Thyroid gland (tissue), 4 donors: ENCODE data around the gene HBA2. TPM values are rescaled to one million over a fixed set of nuclear protein-coding genes. Genes with fewer than 3 reads are reported as not detected.

ENCODE experiments used
- DNase-seq, 2 donors: peaks; one replicate each; pipeline ENCODE4 v3.0.0-alpha.2; 2019
- H3K27ac ChIP-seq, 3 donors: fragments of 200-600 bp; sonication (generic); 1 replicate in 2 of 3; 2 replicates in 1 of 3; pipeline ENCODE4 v1.5.1; 2016 to 2019; ENCODE audit warnings: mild to moderate bottlenecking in 1 of 3, moderate library complexity in 1 of 3
- H3K27me3 ChIP-seq: fragments of 200-600 bp; sonication (generic); one replicate; pipeline ENCODE4 v1.5.1; 2019
- H3K36me3 ChIP-seq, 2 donors: fragments of 200-600 bp; sonication (generic); one replicate each; pipeline ENCODE4 v1.5.1; 2016 to 2019
- H3K4me1 ChIP-seq, 2 donors: fragments of 200-600 bp; sonication (generic); one replicate each; pipeline ENCODE4 v1.5.1; 2017 to 2019
- H3K4me3 ChIP-seq, 3 donors: fragments of 200-600 bp; sonication (generic); replicated peaks in 1 of 3; 1 replicate in 2 of 3; 2 replicates in 1 of 3; pipeline ENCODE4 v1.5.1; 2016; ENCODE audit warnings: mild to moderate bottlenecking in 1 of 3
- H3K9me3 ChIP-seq: fragments of 200-600 bp; sonication (generic); one replicate; pipeline ENCODE4 v1.5.1; 2017
- POLR2A ChIP-seq, 2 donors: fragments of 450-650 bp; IDR thresholded peaks; one replicate each; pipeline ENCODE4 v1.6.1; 2017; ENCODE audit warnings: antibody characterized with exemption in 2 of 2, mild to moderate bottlenecking in 2 of 2, moderate library complexity in 1 of 2
- WGBS, 2 donors: methylation state at CpG; one replicate each; pipeline ENCODE4 v1.1.5; 2017; 5-methylcytosine and 5-hydroxymethylcytosine counted together
- intact Hi-C: fragments of 100-400 bp; cut with DNase I; formaldehyde crosslinking; loops from one replicate; pipeline ENCODE4 v1.15.1; 2023
- total RNA-seq, 4 donors: library from RNA; depleted of rRNA; stranded (reverse); fragments of >200 nt; gene quantifications; one replicate each; pipeline ENCODE4 v1.2.3, GENCODE V29; 2016
- TF ChIP-seq, protein P1 (sequence below), 6 experiments: fragments of 200-600 bp in 3 of 6; fragments of 450-650 bp in 3 of 6; sonication (generic) in 3 of 6; IDR thresholded peaks; one replicate each; pipeline ENCODE4 v1.5.1; 2016 to 2019; ENCODE audit warnings: antibody characterized with exemption in 6 of 6, mild to moderate bottlenecking in 2 of 6, inconsistent platforms in 1 of 6, moderate library complexity in 1 of 6

HBA2 gene
- total RNA-seq, 4 donors from 2014 or later: 21.2 to 136 (median 51.3) TPM

DNA sequence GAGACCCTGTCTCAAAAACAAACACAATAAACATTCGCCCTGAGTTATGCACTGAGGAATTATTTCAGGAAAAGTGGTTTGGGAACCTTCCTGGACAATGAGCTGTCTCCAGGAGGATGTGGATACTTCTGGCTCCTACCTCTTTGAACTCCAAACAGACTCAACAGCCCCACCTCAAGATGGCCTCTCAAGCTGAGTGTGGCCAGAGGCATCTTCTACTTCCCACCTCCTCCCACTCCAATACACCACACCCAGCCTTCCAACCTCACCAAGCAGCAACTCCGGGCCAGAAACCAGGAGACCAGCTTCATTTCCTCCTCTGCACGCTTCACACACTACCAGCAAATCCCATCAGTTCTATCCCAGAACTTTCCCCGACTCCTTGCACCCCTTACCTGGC lies 19.2 kb downstream of the HBA2 start:
- TF ChIP-seq POLR2A (IDR thresholded peaks at IDR 0.05): no peak
- TF ChIP-seq, protein P1, sequence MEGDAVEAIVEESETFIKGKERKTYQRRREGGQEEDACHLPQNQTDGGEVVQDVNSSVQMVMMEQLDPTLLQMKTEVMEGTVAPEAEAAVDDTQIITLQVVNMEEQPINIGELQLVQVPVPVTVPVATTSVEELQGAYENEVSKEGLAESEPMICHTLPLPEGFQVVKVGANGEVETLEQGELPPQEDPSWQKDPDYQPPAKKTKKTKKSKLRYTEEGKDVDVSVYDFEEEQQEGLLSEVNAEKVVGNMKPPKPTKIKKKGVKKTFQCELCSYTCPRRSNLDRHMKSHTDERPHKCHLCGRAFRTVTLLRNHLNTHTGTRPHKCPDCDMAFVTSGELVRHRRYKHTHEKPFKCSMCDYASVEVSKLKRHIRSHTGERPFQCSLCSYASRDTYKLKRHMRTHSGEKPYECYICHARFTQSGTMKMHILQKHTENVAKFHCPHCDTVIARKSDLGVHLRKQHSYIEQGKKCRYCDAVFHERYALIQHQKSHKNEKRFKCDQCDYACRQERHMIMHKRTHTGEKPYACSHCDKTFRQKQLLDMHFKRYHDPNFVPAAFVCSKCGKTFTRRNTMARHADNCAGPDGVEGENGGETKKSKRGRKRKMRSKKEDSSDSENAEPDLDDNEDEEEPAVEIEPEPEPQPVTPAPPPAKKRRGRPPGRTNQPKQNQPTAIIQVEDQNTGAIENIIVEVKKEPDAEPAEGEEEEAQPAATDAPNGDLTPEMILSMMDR (IDR thresholded peaks at IDR 0.05): no peak
- DNase-seq: no peak
- H3K27ac ChIP-seq: no peak overlapping the region
- no peaks in the 10 kb centered on the region for H3K4me1 ChIP-seq
- no peak overlapping the region for H3K4me3 ChIP-seq
- intact Hi-C loops: no loop called here
- H3K36me3 ChIP-seq: peaks cover 72 to 88% of the 10 kb centered on the region in 2 donors
- WGBS, 2 donors: 90 to 95% methylated on average over 4 of the region's 4 CpGs
- no peaks in the 10 kb centered on the region for H3K27me3 ChIP-seq
- no peaks in the 10 kb centered on the region for H3K9me3 ChIP-seq

DNA sequence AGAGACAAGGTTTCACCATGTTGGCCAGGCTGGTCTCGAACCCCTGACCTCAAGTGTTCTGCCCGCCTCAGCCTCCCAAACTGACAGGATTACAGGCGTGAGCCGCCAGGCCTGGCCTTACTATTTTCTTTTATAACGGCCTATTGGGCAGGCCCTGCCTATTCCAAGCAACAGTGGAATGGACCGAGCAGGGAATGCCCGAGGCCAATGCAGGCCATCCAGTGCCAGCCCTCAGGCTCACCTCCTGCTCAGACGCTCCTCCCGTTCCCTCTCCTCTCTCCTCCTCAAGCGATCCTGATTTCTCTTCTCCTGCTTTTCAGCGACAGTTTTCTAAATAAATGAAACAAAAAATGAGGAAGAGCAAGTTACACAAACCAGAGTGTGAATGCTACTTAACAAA lies 20.0 kb downstream of the HBA2 start:
- intact Hi-C loops: no loop called here
- H3K4me3 ChIP-seq: no peak overlapping the region
- H3K9me3 ChIP-seq: no peaks in the 10 kb centered on the region
- no peak for DNase-seq
- H3K27ac ChIP-seq: no peak overlapping the region
- H3K27me3 ChIP-seq: no peaks in the 10 kb centered on the region
- H3K4me1 ChIP-seq: no peaks in the 10 kb centered on the region
- WGBS, 2 donors: 95% methylated on average over 11 of the region's 11 CpGs
- peaks cover 70 to 91% of the 10 kb centered on the region in 2 donors for H3K36me3 ChIP-seq
- TF ChIP-seq, protein P1 (IDR thresholded peaks at IDR 0.05): no peak
- TF ChIP-seq POLR2A (IDR thresholded peaks at IDR 0.05): no peak

DNA sequence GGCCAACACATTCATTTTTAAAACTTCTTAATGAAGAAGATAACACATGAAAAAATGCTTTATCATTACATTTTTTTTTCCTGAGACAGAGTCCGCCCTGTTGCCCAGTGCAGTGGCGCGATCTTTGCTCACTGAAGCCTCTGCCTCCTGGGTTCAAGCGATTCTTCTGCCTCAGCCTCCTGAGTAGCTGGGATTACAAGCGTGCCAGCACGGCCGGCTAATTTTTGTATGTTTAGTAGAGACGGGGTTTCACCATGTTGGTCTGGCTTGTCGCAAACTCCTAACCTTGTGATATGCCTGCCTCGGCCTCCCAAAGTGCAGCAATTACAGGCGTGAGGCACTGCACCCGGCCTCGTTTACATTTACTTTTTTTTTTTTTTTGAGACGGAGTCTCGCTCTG lies 20.8 kb downstream of the HBA2 start:
- Histone ChIP-seq H3K36me3 (peaks cover 74 to 94% of the 10 kb centered on the region in 2 donors), H3K4me1 (no peaks in the 10 kb centered on the region), H3K27ac (no peak overlapping the region), H3K4me3 (no peak overlapping the region), H3K27me3 (no peaks in the 10 kb centered on the region), H3K9me3 (no peaks in the 10 kb centered on the region)
- TF ChIP-seq, protein P1 (IDR thresholded peaks at IDR 0.05): no peak
- no peak for TF ChIP-seq POLR2A (IDR thresholded peaks at IDR 0.05)
- WGBS, 2 donors: 95 to 97% methylated on average over 15 of the region's 15 CpGs
- intact Hi-C loops: no loop called here
- DNase-seq: no peak

DNA sequence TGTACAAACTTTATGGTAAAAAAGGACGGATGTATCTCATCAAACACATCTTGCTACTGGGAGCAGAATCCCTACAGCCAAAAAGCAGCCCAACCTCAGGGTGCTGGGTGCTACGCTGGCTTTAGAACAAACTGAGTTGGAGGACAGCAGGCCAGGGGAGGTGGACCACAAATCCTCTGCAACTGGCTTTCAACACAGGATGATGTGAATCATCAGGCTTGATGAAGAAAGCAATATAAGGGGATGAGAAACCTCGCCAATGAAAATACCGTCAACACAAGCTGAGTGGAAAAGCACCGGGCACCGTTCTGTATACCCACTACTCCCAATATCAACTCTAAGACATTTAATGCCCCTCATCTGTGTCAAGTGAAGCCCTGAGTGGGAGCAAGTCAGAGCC lies 21.8 kb downstream of the HBA2 start:
- H3K36me3 ChIP-seq: peaks cover 71 to 93% of the 10 kb centered on the region in 2 donors
- no peak for DNase-seq
- 95 to 96% methylated on average over 6 of the region's 6 CpGs for WGBS, 2 donors
- H3K27ac ChIP-seq: no peak overlapping the region
- H3K4me3 ChIP-seq: no peak overlapping the region
- H3K4me1 ChIP-seq: no peaks in the 10 kb centered on the region
- H3K27me3 ChIP-seq: no peaks in the 10 kb centered on the region
- TF ChIP-seq POLR2A (IDR thresholded peaks at IDR 0.05): no peak
- TF ChIP-seq, protein P1 (IDR thresholded peaks at IDR 0.05): no peak
- intact Hi-C loops: no loop called here
- H3K9me3 ChIP-seq: no peaks in the 10 kb centered on the region

DNA sequence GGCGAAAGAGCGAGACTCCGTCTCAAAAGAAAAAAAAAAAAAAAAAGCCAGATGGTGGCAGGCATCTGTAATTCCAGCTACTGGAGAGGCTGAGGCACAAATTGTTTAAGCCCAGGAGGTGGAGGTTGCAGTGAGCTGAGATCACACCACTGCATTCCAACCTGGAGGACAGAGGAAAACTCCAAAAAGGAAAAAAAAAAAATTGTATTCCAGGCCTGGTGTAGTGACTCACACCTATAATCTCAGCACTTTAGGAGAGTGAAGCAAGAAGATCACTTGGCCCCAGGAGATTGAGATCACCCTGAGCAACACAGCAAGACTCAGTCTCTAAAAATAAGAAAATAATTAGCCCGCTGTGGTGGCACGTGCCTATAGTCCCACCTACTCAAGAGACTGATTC lies 27.7 kb downstream of the HBA2 start:
- TF ChIP-seq POLR2A (IDR thresholded peaks at IDR 0.05): no peak
- TF ChIP-seq, protein P1 (IDR thresholded peaks at IDR 0.05): no peak
- Histone ChIP-seq H3K9me3 (no peaks in the 10 kb centered on the region), H3K4me1 (no peaks in the 10 kb centered on the region), H3K27ac (no peak overlapping the region), H3K36me3 (peaks cover 54 to 72% of the 10 kb centered on the region in 2 donors), H3K27me3 (no peaks in the 10 kb centered on the region), H3K4me3 (no peak overlapping the region)
- DNase-seq: no peak
- 84 to 93% methylated on average over 5 of the region's 5 CpGs for WGBS, 2 donors
- intact Hi-C loops: no loop called here
